GM23338 (cell line): ENCODE results near the gene SASH3. TPM values are rescaled to one million over a fixed set of nuclear protein-coding genes. Genes with fewer than 3 reads are reported as not detected.

ENCODE experiments used
- ATAC-seq: fragments of 200-7000 bp; cut with Tn5 transposase; 3 replicates; pipeline ENCODE4 v1.9.1; 2020
- DNase-seq: peaks from one replicate; pipeline ENCODE4 v3.0.0-alpha.2; 2015; ENCODE audit warnings: low spot score
- H2AFZ ChIP-seq: fragments of 200-600 bp; sonication (generic); 2 replicates; pipeline ENCODE4 v1.8.0; 2016; ENCODE audit warnings: antibody characterized with exemption, mild to moderate bottlenecking, moderate library complexity
- H3F3A ChIP-seq: fragments of 200-600 bp; sonication (generic); replicated peaks from 2 replicates; pipeline ENCODE4 v1.8.0; 2017; ENCODE audit warnings: antibody characterized with exemption, mixed run types, low read depth
- H3K27ac ChIP-seq: fragments of 200-600 bp; sonication (generic); 2 replicates; pipeline ENCODE4 v1.6.1; 2016; ENCODE audit warnings: low read depth
- H3K27me3 ChIP-seq: fragments of 200-600 bp; sonication (generic); 2 replicates; pipeline ENCODE4 v1.8.0; 2016; ENCODE audit warnings: mild to moderate bottlenecking, mixed run types, moderate library complexity; ENCODE audit not compliant: insufficient read depth
- H3K36me3 ChIP-seq: fragments of 200-600 bp; sonication (generic); 2 replicates; pipeline ENCODE4 v1.8.0; 2016; ENCODE audit warnings: mild to moderate bottlenecking; ENCODE audit not compliant: insufficient read depth
- H3K4me1 ChIP-seq: fragments of 200-600 bp; sonication (generic); 2 replicates; pipeline ENCODE4 v1.8.0; 2016; ENCODE audit warnings: mild to moderate bottlenecking, moderate library complexity; ENCODE audit not compliant: insufficient read depth
- H3K4me2 ChIP-seq: fragments of 200-600 bp; sonication (generic); 2 replicates; pipeline ENCODE4 v1.7.1; 2017; ENCODE audit warnings: mixed run types
- H3K4me3 ChIP-seq: fragments of 200-600 bp; sonication (generic); 2 replicates; pipeline ENCODE4 v1.6.1; 2016; ENCODE audit warnings: mixed run types
- H3K79me2 ChIP-seq: fragments of 200-600 bp; sonication (generic); replicated peaks from 2 replicates; pipeline ENCODE4 v1.8.0; 2017; ENCODE audit warnings: mild to moderate bottlenecking; ENCODE audit not compliant: insufficient read depth
- H3K9me2 ChIP-seq: fragments of 200-600 bp; sonication (generic); 2 replicates; pipeline ENCODE4 v1.8.0; 2017; ENCODE audit not compliant: insufficient read depth
- H4K20me1 ChIP-seq: fragments of 200-600 bp; sonication (generic); replicated peaks from 2 replicates; pipeline ENCODE4 v1.8.0; 2017; ENCODE audit warnings: mild to moderate bottlenecking; ENCODE audit not compliant: insufficient read depth
- H3K27ac Mint-ChIP-seq: 2 replicates; pipeline ENCODE4 v1.8.0; 2020; ENCODE audit warnings: inconsistent platforms, mild to moderate bottlenecking, moderate library complexity, mixed read lengths
- H3K27me3 Mint-ChIP-seq: 3 replicates; pipeline ENCODE4 v1.8.0; 2022; ENCODE audit warnings: low read depth, mild to moderate bottlenecking, moderate library complexity, mixed read lengths, inconsistent platforms; ENCODE audit not compliant: insufficient read depth, poor library complexity
- H3K36me3 Mint-ChIP-seq: 3 replicates; pipeline ENCODE4 v1.8.0; 2021; ENCODE audit warnings: low read depth, mild to moderate bottlenecking, inconsistent platforms, moderate library complexity, mixed read lengths
- H3K4me1 Mint-ChIP-seq: 3 replicates; pipeline ENCODE4 v1.8.0; 2020; ENCODE audit warnings: mild to moderate bottlenecking, inconsistent platforms, mixed read lengths
- H3K4me3 Mint-ChIP-seq: 3 replicates; pipeline ENCODE4 v1.8.0; 2021; ENCODE audit warnings: moderate library complexity, mild to moderate bottlenecking, inconsistent platforms, mixed read lengths
- H3K9me3 Mint-ChIP-seq: 3 replicates; pipeline ENCODE4 v1.8.0; 2020; ENCODE audit warnings: moderate library complexity, mild to moderate bottlenecking, inconsistent platforms, mixed read lengths
- CREB1 ChIP-seq: fragments of 250-450 bp; sonication (Bioruptor Pico); IDR thresholded peaks from 2 replicates; pipeline ENCODE4 v1.5.0; 2020; ENCODE audit warnings: low read depth, mild to moderate bottlenecking, moderate library complexity
- CTCF ChIP-seq, 2 experiments: fragments of 200-600 bp in 1 of 2; sonication (generic) in 1 of 2; conservative IDR thresholded peaks; 2 replicates each; pipeline versions ENCODE4 v1.5.1 to v1.6.1; 2016 to 2017; ENCODE audit warnings: antibody characterized with exemption in 2 of 2, low read depth in 2 of 2, mild to moderate bottlenecking in 2 of 2, moderate library complexity in 1 of 2
- EZH2 ChIP-seq: fragments of 200-600 bp; sonication (generic); IDR thresholded peaks from one replicate; pipeline ENCODE4 v1.8.0; 2017; ENCODE audit warnings: antibody characterized with exemption, mild to moderate bottlenecking, low read depth; ENCODE audit not compliant: unreplicated experiment
- EZH2phosphoT487 ChIP-seq: fragments of 200-600 bp; sonication (generic); IDR thresholded peaks from one replicate; pipeline ENCODE4 v1.8.1; 2018; ENCODE audit warnings: antibody characterized with exemption; ENCODE audit not compliant: unreplicated experiment
- NANOG ChIP-seq: IDR thresholded peaks from 2 replicates; pipeline ENCODE4 v1.6.1; 2016; ENCODE audit warnings: antibody characterized with exemption, borderline replicate concordance
- POLR2AphosphoS5 ChIP-seq: IDR thresholded peaks from 2 replicates; pipeline ENCODE4 v1.6.1; 2016; ENCODE audit warnings: antibody characterized with exemption, low read depth
- STAT1 ChIP-seq: IDR thresholded peaks from one replicate; pipeline ENCODE4 v1.6.1; 2016; ENCODE audit warnings: antibody characterized with exemption; ENCODE audit not compliant: unreplicated experiment
- ZNF114 ChIP-seq: fragments of 250-450 bp; sonication (Bioruptor Pico); IDR thresholded peaks from 2 replicates; pipeline ENCODE4 v1.5.0; 2020; ENCODE audit warnings: mild to moderate bottlenecking, moderate library complexity
- ZNF331 ChIP-seq: fragments of 250-450 bp; sonication (Bioruptor Pico); IDR thresholded peaks from 2 replicates; pipeline ENCODE4 v1.5.0; 2020; ENCODE audit warnings: low read depth, mild to moderate bottlenecking, moderate library complexity
- polyA plus RNA-seq: library from polyadenylated mRNA; unstranded; fragments of >200 nt; fragmentation: Nextera tagmentation; extraction: Ambion mirVana; gene quantifications from 2 replicates; pipeline ENCODE4 v1.2.1, GENCODE V29; 2016
- total RNA-seq: library from RNA; depleted of rRNA; stranded (reverse); fragments of >200 nt; shearing (Covaris generic); gene quantifications from 2 replicates; pipeline ENCODE4 v1.2.3, GENCODE V29; 2014
- TF ChIP-seq, protein P1 (sequence below): fragments of 250-450 bp; sonication (Bioruptor Pico); IDR thresholded peaks from 2 replicates; pipeline ENCODE4 v1.5.0; 2020; ENCODE audit warnings: mild to moderate bottlenecking, moderate library complexity
- TF ChIP-seq, protein P2 (sequence below): IDR thresholded peaks from 2 replicates; pipeline ENCODE4 v1.6.1; 2016; ENCODE audit warnings: antibody characterized with exemption

SASH3 gene
- total and polyA plus RNA-seq, 2 experiments from 2014 or later: 0.18 TPM; not detected in 1

DNA sequence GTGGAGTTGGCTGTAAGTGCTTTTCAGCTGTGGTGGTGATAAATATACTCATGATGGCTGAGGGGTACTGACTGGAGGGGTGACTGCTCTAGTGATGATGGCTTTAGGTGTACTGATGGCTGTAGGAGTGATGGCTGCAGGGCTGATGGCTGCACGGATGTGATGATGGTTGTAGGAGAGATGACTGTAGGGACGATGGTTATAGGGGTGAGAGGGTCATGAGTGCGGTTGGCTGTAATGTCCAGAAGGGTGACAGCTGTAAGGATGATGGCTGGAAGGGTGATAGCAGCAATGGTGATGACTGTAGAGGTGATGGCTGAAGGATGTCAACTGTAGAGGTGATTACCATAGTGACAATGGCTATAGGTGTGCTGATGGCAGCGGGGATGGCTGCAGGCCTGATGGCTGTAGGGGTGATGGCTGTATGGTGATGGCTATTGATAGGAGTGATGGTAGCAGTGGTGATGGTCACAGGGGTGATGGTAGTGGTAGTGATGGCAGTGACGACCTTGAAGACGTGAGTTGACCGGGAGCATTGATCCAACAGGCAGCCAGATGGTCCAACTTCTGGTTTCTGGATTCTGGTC is 570 bp upstream of the SASH3 start:
- H3K36me3 ChIP-seq: no peaks in the 10 kb centered on the region
- Mint-ChIP-seq H3K9me3 (no peaks in the 10 kb centered on the region), H3K4me1 (peaks cover 3% of the 10 kb centered on the region), H3K27ac (no peak overlapping the region), H3K4me3 (no peak overlapping the region), H3K27me3 (no peaks in the 10 kb centered on the region), H3K36me3 (no peaks in the 10 kb centered on the region)
- no peaks in the 10 kb centered on the region for H4K20me1 ChIP-seq
- DNase-seq (no peak), ATAC-seq (no peak)
- H3F3A ChIP-seq: no peaks in the 10 kb centered on the region
- H3K27ac ChIP-seq: no peak overlapping the region
- no peaks in the 10 kb centered on the region for H3K79me2 ChIP-seq
- H3K9me2 ChIP-seq: no peaks in the 10 kb centered on the region
- H3K4me3 ChIP-seq: no peak overlapping the region
- TF ChIP-seq EZH2phosphoT487 (no peak), ZNF114 (CRISPR knock-in tag) (no peak), POLR2AphosphoS5 (no peak), CTCF (conservative IDR thresholded peaks at IDR 0.05; ENCODE audit: low read depth in 2 of 2) (no peak), CREB1 (CRISPR knock-in tag) (no peak), EZH2 (no peak), NANOG (no peak), ZNF331 (CRISPR knock-in tag) (no peak), STAT1 (no peak)
- TF ChIP-seq, protein P1, sequence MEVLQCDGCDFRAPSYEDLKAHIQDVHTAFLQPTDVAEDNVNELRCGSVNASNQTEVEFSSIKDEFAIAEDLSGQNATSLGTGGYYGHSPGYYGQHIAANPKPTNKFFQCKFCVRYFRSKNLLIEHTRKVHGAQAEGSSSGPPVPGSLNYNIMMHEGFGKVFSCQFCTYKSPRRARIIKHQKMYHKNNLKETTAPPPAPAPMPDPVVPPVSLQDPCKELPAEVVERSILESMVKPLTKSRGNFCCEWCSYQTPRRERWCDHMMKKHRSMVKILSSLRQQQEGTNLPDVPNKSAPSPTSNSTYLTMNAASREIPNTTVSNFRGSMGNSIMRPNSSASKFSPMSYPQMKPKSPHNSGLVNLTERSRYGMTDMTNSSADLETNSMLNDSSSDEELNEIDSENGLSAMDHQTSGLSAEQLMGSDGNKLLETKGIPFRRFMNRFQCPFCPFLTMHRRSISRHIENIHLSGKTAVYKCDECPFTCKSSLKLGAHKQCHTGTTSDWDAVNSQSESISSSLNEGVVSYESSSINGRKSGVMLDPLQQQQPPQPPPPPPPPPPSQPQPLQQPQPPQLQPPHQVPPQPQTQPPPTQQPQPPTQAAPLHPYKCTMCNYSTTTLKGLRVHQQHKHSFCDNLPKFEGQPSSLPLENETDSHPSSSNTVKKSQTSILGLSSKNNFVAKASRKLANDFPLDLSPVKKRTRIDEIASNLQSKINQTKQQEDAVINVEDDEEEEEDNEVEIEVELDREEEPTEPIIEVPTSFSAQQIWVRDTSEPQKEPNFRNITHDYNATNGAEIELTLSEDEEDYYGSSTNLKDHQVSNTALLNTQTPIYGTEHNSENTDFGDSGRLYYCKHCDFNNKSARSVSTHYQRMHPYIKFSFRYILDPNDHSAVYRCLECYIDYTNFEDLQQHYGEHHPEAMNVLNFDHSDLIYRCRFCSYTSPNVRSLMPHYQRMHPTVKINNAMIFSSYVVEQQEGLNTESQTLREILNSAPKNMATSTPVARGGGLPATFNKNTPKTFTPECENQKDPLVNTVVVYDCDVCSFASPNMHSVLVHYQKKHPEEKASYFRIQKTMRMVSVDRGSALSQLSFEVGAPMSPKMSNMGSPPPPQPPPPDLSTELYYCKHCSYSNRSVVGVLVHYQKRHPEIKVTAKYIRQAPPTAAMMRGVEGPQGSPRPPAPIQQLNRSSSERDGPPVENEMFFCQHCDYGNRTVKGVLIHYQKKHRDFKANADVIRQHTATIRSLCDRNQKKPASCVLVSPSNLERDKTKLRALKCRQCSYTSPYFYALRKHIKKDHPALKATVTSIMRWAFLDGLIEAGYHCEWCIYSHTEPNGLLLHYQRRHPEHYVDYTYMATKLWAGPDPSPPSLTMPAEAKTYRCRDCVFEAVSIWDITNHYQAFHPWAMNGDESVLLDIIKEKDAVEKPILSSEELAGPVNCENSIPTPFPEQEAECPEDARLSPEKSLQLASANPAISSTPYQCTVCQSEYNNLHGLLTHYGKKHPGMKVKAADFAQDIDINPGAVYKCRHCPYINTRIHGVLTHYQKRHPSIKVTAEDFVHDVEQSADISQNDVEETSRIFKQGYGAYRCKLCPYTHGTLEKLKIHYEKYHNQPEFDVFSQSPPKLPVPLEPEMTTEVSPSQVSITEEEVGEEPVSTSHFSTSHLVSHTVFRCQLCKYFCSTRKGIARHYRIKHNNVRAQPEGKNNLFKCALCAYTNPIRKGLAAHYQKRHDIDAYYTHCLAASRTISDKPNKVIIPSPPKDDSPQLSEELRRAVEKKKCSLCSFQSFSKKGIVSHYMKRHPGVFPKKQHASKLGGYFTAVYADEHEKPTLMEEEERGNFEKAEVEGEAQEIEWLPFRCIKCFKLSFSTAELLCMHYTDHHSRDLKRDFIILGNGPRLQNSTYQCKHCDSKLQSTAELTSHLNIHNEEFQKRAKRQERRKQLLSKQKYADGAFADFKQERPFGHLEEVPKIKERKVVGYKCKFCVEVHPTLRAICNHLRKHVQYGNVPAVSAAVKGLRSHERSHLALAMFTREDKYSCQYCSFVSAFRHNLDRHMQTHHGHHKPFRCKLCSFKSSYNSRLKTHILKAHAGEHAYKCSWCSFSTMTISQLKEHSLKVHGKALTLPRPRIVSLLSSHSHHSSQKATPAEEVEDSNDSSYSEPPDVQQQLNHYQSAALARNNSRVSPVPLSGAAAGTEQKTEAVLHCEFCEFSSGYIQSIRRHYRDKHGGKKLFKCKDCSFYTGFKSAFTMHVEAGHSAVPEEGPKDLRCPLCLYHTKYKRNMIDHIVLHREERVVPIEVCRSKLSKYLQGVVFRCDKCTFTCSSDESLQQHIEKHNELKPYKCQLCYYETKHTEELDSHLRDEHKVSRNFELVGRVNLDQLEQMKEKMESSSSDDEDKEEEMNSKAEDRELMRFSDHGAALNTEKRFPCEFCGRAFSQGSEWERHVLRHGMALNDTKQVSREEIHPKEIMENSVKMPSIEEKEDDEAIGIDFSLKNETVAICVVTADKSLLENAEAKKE (CRISPR knock-in tag): no peak
- TF ChIP-seq, protein P2, sequence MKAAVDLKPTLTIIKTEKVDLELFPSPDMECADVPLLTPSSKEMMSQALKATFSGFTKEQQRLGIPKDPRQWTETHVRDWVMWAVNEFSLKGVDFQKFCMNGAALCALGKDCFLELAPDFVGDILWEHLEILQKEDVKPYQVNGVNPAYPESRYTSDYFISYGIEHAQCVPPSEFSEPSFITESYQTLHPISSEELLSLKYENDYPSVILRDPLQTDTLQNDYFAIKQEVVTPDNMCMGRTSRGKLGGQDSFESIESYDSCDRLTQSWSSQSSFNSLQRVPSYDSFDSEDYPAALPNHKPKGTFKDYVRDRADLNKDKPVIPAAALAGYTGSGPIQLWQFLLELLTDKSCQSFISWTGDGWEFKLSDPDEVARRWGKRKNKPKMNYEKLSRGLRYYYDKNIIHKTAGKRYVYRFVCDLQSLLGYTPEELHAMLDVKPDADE: no peak
- no peak overlapping the region for H3K4me2 ChIP-seq
- H3K4me1 ChIP-seq: no peaks in the 10 kb centered on the region
- no peaks in the 10 kb centered on the region for H3K27me3 ChIP-seq
- no peak overlapping the region for H2AFZ ChIP-seq
